Esophagus (tissue), 2 donors: Measurements from ENCODE around the gene SH2B3. TPM values are rescaled to one million over a fixed set of nuclear protein-coding genes. Genes with fewer than 3 reads are reported as not detected.

Experiments
- H3K27ac ChIP-seq, 2 donors: one replicate each; pipeline ENCODE4 v1.5.1; 2013; ENCODE audit warnings: low read depth in 2 of 2, mild to moderate bottlenecking in 2 of 2, inconsistent platforms in 1 of 2, low read length in 1 of 2, moderate library complexity in 1 of 2
- H3K27me3 ChIP-seq, 2 donors: one replicate each; pipeline ENCODE4 v1.6.1; 2013; ENCODE audit warnings: low read length in 2 of 2, control low read depth in 1 of 2, mild to moderate bottlenecking in 1 of 2; ENCODE audit not compliant: insufficient read depth in 2 of 2, control insufficient read depth in 1 of 2
- H3K36me3 ChIP-seq, 2 donors: one replicate each; pipeline ENCODE4 v1.6.1; 2013; ENCODE audit warnings: low read length in 1 of 2; ENCODE audit not compliant: control insufficient read depth in 2 of 2, insufficient read depth in 2 of 2
- H3K4me1 ChIP-seq, 2 donors: one replicate each; pipeline ENCODE4 v1.6.1; 2013; ENCODE audit warnings: low read length in 1 of 2; ENCODE audit not compliant: control insufficient read depth in 2 of 2, insufficient read depth in 2 of 2
- H3K4me3 ChIP-seq, 2 donors: one replicate each; pipeline ENCODE4 v1.5.1; 2013; ENCODE audit warnings: low read length in 2 of 2, mild to moderate bottlenecking in 2 of 2, low read depth in 1 of 2, moderate library complexity in 1 of 2
- H3K9me3 ChIP-seq, 2 donors: one replicate each; pipeline ENCODE4 v1.6.1; 2013; ENCODE audit warnings: mild to moderate bottlenecking in 2 of 2, low read depth in 1 of 2, low read length in 1 of 2, moderate library complexity in 1 of 2; ENCODE audit not compliant: control insufficient read depth in 2 of 2, insufficient read depth in 1 of 2
- WGBS, 2 donors: extraction: QIAGEN DNeasy Blood & Tissue Kit; methylation state at CpG; one replicate each; pipeline ENCODE4 v1.1.7; 2013; 5-methylcytosine and 5-hydroxymethylcytosine counted together
- polyA plus RNA-seq, 2 donors: library from polyadenylated mRNA; stranded (reverse); fragments of 200-250 nt; gene quantifications; one replicate each; pipeline ENCODE4 v1.2.3, GENCODE V29; 2013
- donor health status: healthy with polysubstance abuse.
- donor health status: Bipolar disorder and iron deficiency.

SH2B3 gene
- polyA plus RNA-seq, 2 donors, result 0.79 to 1.8 TPM

DNA sequence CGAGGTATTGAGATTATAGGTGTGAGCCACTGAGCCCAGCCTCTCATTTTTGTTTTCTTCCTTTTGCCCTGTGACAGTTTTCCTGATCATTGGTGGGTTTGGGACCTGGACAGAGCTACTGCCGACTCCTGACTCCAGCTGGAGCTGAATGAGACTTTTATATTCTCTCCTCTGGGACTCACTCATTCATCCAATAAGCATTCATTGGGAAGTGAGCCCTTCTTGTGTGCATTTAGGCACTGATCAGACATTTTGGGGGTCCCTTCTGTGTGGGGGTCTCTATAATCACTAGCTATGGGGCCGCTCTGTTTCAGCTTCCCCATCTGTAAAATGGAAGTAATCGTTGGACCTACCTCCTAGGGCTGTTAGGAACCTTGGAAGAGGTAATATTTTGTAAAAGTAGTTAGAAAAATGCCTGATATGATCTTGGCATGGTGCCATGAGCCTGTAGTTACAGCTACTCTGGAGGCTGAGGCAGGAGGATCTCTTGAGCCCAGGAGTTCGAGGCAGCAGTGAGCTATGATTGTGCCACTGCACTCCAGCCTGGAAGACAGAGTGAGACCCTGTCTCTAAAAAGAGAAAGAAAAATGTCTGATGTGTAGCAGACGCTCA is 7.2 kb downstream of the SH2B3 start:
- no peaks in the 10 kb centered on the region for H3K27me3 ChIP-seq
- WGBS, 2 donors, result 71% methylated on average over 6 of the region's 6 CpGs
- H3K4me3 ChIP-seq, result no peak overlapping the region
- no peaks in the 10 kb centered on the region for H3K9me3 ChIP-seq
- no peak overlapping the region for H3K27ac ChIP-seq
- peaks cover 3 to 7% of the 10 kb centered on the region in 2 donors for H3K4me1 ChIP-seq
- no peaks in the 10 kb centered on the region for H3K36me3 ChIP-seq

DNA sequence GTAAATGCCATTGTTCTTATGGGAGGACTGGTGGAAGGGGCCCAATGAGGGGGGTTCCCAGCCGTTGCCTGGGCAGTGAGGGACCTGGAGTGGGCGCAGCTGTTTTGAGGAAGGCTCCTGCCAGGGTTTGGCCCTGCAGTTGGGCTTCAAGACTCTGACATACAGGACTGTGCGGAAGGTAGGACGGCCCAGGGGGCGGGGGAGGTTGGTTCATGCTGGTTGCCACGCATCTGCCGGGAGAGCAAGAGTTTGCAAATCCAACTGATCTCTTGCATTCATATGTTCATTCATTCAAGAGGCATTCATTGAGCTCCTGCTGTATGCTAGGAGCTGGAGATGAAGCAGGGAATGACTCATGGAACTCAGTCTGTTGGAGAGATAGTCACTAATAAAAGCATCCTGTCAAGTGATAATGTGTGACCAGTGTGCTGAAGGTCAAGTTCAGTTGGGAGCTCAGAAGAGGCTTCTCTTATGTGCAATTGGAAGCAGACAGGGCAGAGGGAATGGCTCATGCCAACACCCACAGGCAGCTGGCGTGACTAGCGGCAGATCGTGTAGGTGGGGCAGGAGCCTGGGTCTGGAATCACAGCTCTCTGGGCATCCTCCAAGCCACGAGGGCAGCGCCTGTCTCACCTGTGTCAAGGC is 7.8 kb downstream of the SH2B3 start:
- Histone ChIP-seq H3K4me1 (peaks cover 3 to 4% of the 10 kb centered on the region in 2 donors), H3K27ac (no peak overlapping the region), H3K36me3 (peaks cover 0 to 4% of the 10 kb centered on the region in 2 donors), H3K27me3 (no peaks in the 10 kb centered on the region), H3K9me3 (no peaks in the 10 kb centered on the region), H3K4me3 (no peak overlapping the region)
- WGBS, 2 donors, result 64 to 73% methylated on average over 12 of the region's 12 CpGs

DNA sequence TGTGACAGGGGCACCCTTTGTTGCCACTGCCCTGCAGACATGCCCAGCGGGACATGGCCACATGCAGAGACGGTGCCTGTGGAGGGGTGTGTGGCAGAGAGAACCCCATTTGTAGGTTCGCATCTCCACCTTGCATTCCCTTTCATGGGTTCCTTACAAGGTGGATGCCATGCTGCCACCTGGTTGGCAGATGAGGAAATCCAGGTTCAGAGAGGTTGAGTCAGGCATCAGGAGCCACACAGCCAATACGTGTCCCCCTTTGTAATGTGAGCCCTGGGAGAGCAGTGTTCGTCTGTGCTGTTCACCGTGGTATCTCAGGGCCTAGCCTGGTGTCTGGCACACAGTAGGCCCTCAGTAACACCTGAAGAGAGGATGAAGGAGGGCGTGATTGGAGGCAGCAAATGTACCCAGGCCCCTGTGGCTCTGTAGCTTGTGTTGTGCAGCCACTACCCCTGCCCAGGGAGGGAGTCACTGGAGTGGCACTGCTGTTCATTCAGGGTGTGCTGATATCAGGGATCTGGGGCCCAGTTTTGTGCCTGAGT is 9.1 kb downstream of the SH2B3 start:
- Histone ChIP-seq H3K4me3 (no peak overlapping the region), H3K27me3 (no peaks in the 10 kb centered on the region), H3K36me3 (peaks cover 0 to 7% of the 10 kb centered on the region in 2 donors), H3K4me1 (peaks cover 2% of the 10 kb centered on the region in 2 donors), H3K9me3 (no peaks in the 10 kb centered on the region), H3K27ac (no peak overlapping the region)
- 92 to 93% methylated on average over 7 of the region's 7 CpGs for WGBS, 2 donors

DNA sequence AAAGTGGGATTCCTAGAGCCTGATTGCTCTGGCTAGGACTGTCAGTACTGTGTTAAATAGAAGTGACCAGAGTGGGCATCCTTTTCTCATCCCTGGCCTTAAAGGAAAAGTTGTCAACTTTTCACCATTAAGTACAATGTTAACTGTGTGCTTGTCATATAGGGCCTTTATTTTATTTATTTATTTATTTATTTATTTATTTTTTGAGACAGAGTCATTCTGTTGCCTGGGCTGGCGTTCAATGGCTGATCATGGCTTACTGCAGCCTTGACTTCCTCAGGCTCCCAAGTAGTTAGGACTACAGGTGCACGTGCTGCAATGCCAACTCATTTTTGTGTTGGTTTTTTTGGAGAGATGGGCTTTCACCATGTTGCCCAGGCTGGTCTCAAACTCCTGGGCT is 11.6 kb downstream of the SH2B3 start:
- H3K27me3 ChIP-seq, result no peaks in the 10 kb centered on the region
- no peak overlapping the region for H3K4me3 ChIP-seq
- WGBS, 2 donors, result 92 to 95% methylated on average over 2 of the region's 2 CpGs
- peaks cover 0 to 2% of the 10 kb centered on the region in 2 donors for H3K4me1 ChIP-seq
- no peaks in the 10 kb centered on the region for H3K9me3 ChIP-seq
- peaks cover 0 to 7% of the 10 kb centered on the region in 2 donors for H3K36me3 ChIP-seq
- no peak overlapping the region for H3K27ac ChIP-seq

DNA sequence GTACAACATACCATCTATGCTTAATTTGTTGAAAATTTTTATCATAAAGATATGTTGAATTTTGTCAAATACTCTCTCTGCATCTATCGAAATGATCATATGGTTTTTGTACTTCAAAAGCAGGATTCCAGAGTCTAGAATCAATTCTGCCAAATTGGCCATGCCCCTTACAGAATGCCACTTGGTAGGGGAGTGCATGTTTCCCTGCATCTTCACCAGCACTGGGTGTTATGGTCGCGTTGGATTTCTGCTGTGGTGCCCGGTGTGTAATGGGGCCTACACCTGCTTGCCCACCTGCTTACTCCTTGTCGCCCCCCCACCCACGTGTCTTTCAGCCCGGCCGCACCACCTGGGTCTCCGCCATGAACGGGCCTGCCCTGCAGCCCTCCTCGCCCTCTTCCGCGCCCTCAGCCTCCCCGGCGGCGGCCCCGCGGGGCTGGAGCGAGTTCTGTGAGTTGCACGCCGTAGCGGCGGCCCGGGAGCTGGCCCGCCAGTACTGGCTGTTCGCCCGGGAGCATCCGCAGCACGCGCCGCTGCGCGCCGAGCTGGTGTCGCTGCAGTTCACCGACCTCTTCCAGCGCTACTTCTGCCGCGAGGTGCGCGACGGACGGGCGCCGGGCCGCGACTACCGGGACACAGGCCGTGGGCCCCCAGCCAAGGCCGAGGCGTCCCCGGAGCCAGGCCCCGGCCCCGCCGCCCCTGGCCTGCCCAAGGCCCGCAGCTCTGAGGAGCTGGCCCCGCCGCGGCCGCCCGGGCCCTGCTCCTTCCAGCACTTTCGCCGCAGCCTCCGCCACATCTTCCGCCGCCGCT is 12.3 kb downstream of the SH2B3 start:
- peaks cover 0 to 7% of the 10 kb centered on the region in 2 donors for H3K36me3 ChIP-seq
- no peak overlapping the region for H3K27ac ChIP-seq
- no peak overlapping the region for H3K4me3 ChIP-seq
- no peaks in the 10 kb centered on the region for H3K9me3 ChIP-seq
- H3K4me1 ChIP-seq, result peaks cover 0 to 2% of the 10 kb centered on the region in 2 donors
- WGBS, 2 donors, result 89 to 91% methylated on average over 57 to 67 of the region's 67 CpGs
- H3K27me3 ChIP-seq, result no peaks in the 10 kb centered on the region

DNA sequence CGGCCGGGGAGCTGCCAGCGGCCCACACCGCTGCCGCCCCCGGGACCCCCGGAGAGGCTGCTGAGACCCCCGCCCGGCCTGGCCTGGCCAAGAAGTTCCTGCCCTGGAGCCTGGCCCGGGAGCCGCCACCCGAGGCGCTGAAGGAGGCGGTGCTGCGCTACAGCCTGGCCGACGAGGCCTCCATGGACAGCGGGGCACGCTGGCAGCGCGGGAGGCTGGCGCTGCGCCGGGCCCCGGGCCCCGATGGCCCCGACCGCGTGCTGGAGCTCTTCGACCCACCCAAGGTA is 12.8 kb downstream of the SH2B3 start:
- no peaks in the 10 kb centered on the region for H3K27me3 ChIP-seq
- WGBS, 2 donors, result 88 to 93% methylated on average over 30 of the region's 30 CpGs
- peaks cover 0 to 7% of the 10 kb centered on the region in 2 donors for H3K36me3 ChIP-seq
- H3K4me3 ChIP-seq, result no peak overlapping the region
- no peaks in the 10 kb centered on the region for H3K9me3 ChIP-seq
- H3K4me1 ChIP-seq, result peaks cover 0 to 2% of the 10 kb centered on the region in 2 donors
- no peak overlapping the region for H3K27ac ChIP-seq

DNA sequence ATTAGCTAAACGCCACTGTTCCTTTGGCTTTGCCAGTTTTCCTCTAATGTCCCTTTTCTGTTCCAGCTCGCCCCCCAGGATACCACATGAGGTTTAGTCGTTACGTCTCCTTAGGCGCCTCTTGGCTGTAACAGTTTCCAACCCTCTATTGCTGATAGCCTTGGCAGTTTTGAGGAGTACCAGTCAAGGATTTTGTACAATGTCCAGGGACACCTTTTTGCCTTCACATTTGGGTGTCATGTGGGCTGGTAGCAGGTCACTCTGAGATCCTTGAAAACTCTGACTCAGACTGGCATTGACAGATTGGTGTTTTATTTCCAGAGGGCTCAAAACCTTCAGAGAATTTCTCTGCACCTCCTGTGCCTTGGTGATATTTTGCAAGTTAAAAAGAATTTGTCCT is 14.1 kb downstream of the SH2B3 start:
- H3K27ac ChIP-seq, result no peak overlapping the region
- H3K9me3 ChIP-seq, result no peaks in the 10 kb centered on the region
- no peak overlapping the region for H3K4me3 ChIP-seq
- peaks cover 0 to 7% of the 10 kb centered on the region in 2 donors for H3K36me3 ChIP-seq
- H3K4me1 ChIP-seq, result peaks cover 0 to under 1% of the 10 kb centered on the region in 2 donors
- 90 to 93% methylated on average over 5 of the region's 5 CpGs for WGBS, 2 donors
- no peaks in the 10 kb centered on the region for H3K27me3 ChIP-seq

DNA sequence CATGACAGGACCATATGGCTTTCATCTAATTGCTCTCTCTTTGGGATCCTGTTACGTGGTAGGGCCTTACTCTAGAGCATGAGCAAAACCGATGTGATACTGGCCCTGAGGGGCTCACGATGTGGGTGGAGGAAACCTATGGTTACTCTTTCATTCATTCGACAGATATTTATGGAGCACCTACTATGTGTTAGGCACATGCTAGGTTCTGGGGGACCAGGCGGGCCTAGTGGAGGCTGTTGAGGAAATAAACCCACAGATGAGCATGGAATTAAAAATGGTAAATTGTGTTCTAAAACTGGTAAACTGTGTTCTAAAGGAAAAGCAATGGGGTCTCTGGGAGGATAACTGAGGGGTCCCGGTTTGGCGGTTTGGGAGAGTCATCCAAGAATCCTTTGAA is 14.8 kb downstream of the SH2B3 start:
- H3K27me3 ChIP-seq, result no peaks in the 10 kb centered on the region
- peaks cover 0 to 7% of the 10 kb centered on the region in 2 donors for H3K36me3 ChIP-seq
- no peaks in the 10 kb centered on the region for H3K9me3 ChIP-seq
- 90% methylated on average over 7 of the region's 7 CpGs for WGBS, 2 donors
- no peak overlapping the region for H3K4me3 ChIP-seq
- no peak overlapping the region for H3K27ac ChIP-seq
- H3K4me1 ChIP-seq, result peaks cover 0 to 2% of the 10 kb centered on the region in 2 donors

DNA sequence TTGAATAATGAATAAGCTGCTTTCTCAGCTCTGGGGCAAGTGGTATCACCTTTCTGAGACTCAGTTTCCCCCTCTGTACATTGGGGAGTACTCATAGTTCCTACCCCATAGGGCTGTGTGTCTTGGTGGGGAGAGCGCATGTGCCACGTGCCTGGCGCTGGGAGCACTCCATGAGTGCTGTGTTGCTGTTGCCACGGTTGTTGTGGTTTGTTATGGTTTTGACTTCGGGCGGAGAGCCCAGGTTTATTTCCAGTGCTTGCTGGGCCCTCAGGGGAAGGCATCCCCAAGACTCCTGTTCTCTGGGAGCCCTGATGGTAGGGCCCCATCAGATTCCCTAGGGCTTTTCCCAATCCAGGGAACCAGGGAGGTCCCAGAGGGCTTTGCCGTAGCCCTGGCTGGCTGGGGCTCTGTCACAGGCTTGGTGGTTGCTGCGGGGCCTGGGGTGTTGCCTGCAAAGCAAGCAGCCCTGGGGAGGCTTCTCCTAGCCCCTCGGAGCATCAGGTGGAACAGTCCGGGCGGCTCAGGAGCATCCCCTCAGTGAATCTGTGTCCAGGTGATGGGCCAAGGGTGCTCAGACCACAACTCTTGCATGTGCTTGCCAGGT is 18.6 kb downstream of the SH2B3 start:
- 75 to 86% methylated on average over 11 of the region's 11 CpGs for WGBS, 2 donors
- Histone ChIP-seq H3K4me1 (peaks cover 2 to 4% of the 10 kb centered on the region in 2 donors), H3K27me3 (no peaks in the 10 kb centered on the region), H3K4me3 (no peak overlapping the region), H3K27ac (no peak overlapping the region), H3K9me3 (no peaks in the 10 kb centered on the region), H3K36me3 (no peaks in the 10 kb centered on the region)
